K562 (cell line): ENCODE data around the gene BORA. TPM values are rescaled to one million over a fixed set of nuclear protein-coding genes. Genes with fewer than 3 reads are reported as not detected.

Source experiments
- ATAC-seq: fragments of 200-7000 bp; cut with Tn5 transposase; 3 replicates; pipeline ENCODE4 v1.9.1; 2020; ENCODE audit warnings: moderate library complexity
- BruUV-seq: library from RNA; stranded (reverse); fragments of 400-500 nt; replicated peaks from 2 replicates; lab custom pipeline; 2021; lab: Mats Ljungman, UMichigan
- CTCF ChIA-PET: fragments of 300-600 bp; formaldehyde crosslinking; extraction: SDS; loops from one replicate; lab custom pipeline; 2021; ENCODE audit warnings: low intra/inter-chr PET ratio; lab: Yijun Ruan, JAX
- POLR2A ChIA-PET: fragments of 300-600, 350-650 bp; sonication (Branson Sonifier 250); formaldehyde crosslinking; extraction: SDS; loops from one replicate; lab custom pipeline; 2021; ENCODE audit warnings: antibody characterized with exemption, inconsistent platforms; lab: Yijun Ruan, JAX
- DNase-seq, 4 experiments: peaks; one replicate each; pipeline versions ENCODE4 v3.0.0 to v3.0.0-alpha.2; 2011 to 2018; ENCODE audit warnings: low spot score in 3 of 4, mixed read lengths in 3 of 4; ENCODE audit errors: extremely low read depth in 1 of 4
- FAIRE-seq: peaks from 2 replicates; lab custom pipeline; 2011; peaks lifted over from hg19 to GRCh38; lab: Jason Lieb, UNC
- H2AFZ ChIP-seq: 2 replicates; pipeline ENCODE4 v1.6.0; 2011; ENCODE audit warnings: low read depth, low read length, control low read depth, inconsistent platforms
- H3K27ac ChIP-seq: fragments of 200-600 bp; 3 replicates; pipeline ENCODE4 v1.8.0; 2011; ENCODE audit warnings: low read depth, mild to moderate bottlenecking, control low read depth, inconsistent platforms, low read length, moderate library complexity, mixed read lengths; ENCODE audit errors: extremely low read depth
- H3K27me3 ChIP-seq, 2 experiments: fragments of 300-600 bp in 1 of 2; 2 replicates in 1 of 2; 3 replicates in 1 of 2; pipeline versions ENCODE4 v1.6.0 to v1.8.0; 2011; ENCODE audit warnings: inconsistent platforms in 2 of 2, low read length in 2 of 2, mild to moderate bottlenecking in 1 of 2, mixed read lengths in 1 of 2, moderate library complexity in 1 of 2; ENCODE audit not compliant: control insufficient read depth in 2 of 2, insufficient read depth in 2 of 2
- H3K36me3 ChIP-seq: fragments of 300-600 bp; 3 replicates; pipeline ENCODE4 v1.8.0; 2011; ENCODE audit warnings: mild to moderate bottlenecking, low read length, inconsistent platforms; ENCODE audit not compliant: control insufficient read depth, insufficient read depth
- H3K4me1 ChIP-seq, 2 experiments: fragments of 200-600 bp in 1 of 2; replicated peaks in 1 of 2; 2 replicates in 1 of 2; 3 replicates in 1 of 2; pipeline versions ENCODE4 v1.5.1 to v1.8.0; 2011; ENCODE audit warnings: inconsistent platforms in 2 of 2, low read length in 2 of 2, mild to moderate bottlenecking in 1 of 2, mixed read lengths in 1 of 2, moderate library complexity in 1 of 2; ENCODE audit not compliant: control insufficient read depth in 2 of 2, insufficient read depth in 2 of 2
- H3K4me2 ChIP-seq: 2 replicates; pipeline ENCODE4 v1.6.1; 2011; ENCODE audit warnings: low read length, control low read depth, inconsistent platforms, mixed read lengths; ENCODE audit not compliant: insufficient read depth
- H3K4me3 ChIP-seq: fragments of 200-600 bp; sonication (generic), shearing (Covaris generic); 2 replicates; pipeline ENCODE4 v1.5.1; 2016; ENCODE audit warnings: control low read depth, inconsistent platforms
- H3K79me2 ChIP-seq: fragments of 200-600 bp; 3 replicates; pipeline ENCODE4 v1.8.0; 2011; ENCODE audit warnings: low read length, inconsistent platforms; ENCODE audit not compliant: control insufficient read depth, insufficient read depth
- H3K9ac ChIP-seq, 2 experiments: 2 replicates each; pipeline versions ENCODE4 v1.6.0 to v1.6.1; 2011; ENCODE audit warnings: low read depth in 2 of 2, low read length in 2 of 2, control low read depth in 1 of 2, inconsistent platforms in 1 of 2, mild to moderate bottlenecking in 1 of 2, mixed read lengths in 1 of 2; ENCODE audit not compliant: insufficient read depth in 1 of 2
- H3K9me1 ChIP-seq: one replicate; pipeline ENCODE4 v1.6.0; 2011; ENCODE audit warnings: inconsistent platforms, mild to moderate bottlenecking, low read length, moderate library complexity; ENCODE audit not compliant: control insufficient read depth, insufficient read depth
- H3K9me3 ChIP-seq: replicated peaks from 2 replicates; pipeline ENCODE4 v1.5.1; 2011; ENCODE audit warnings: low read depth, low read length, inconsistent platforms; ENCODE audit not compliant: control insufficient read depth, insufficient read depth
- H4K20me1 ChIP-seq: replicated peaks from 2 replicates; pipeline ENCODE4 v1.6.1; 2011; ENCODE audit warnings: low read length, inconsistent platforms, mixed read lengths; ENCODE audit not compliant: control insufficient read depth, insufficient read depth
- FOS ChIP-seq: IDR thresholded peaks from 3 replicates; pipeline ENCODE4 v1.6.1; 2011; ENCODE audit not compliant: insufficient read length; ENCODE audit errors: extremely low read depth
- HMBOX1 ChIP-seq: sonication (generic); IDR thresholded peaks from 2 replicates; pipeline ENCODE4 v1.6.1; 2016
- RB1 ChIP-seq: fragments of 450-650 bp; IDR thresholded peaks from 2 replicates; pipeline ENCODE4 v1.6.1; 2017; ENCODE audit warnings: low read depth, mild to moderate bottlenecking
- WGBS: fragments of 100-300 bp; shearing (Covaris generic); methylation state at CpG from one replicate; pipeline ENCODE4 v1.1.6; 2016; ENCODE audit warnings: low coverage, mixed read lengths; ENCODE audit not compliant: insufficient coverage; ENCODE audit errors: missing lambda C conversion rate; 5-methylcytosine and 5-hydroxymethylcytosine counted together
- in situ Hi-C: fragments of 300-500 bp; cut with MboI; formaldehyde crosslinking; loops from 4 replicates; pipeline ENCODE4 v1.15.0; 2018; ENCODE audit warnings: inconsistent platforms, mixed read lengths
- intact Hi-C: fragments of 100-400 bp; cut with micrococcal nuclease; formaldehyde crosslinking; loops from 2 replicates; pipeline ENCODE4 v1.14.2; 2022
- polyA plus RNA-seq, 8 experiments: library from polyadenylated mRNA; depleted of rRNA in 4 of 8; stranded (reverse) in 5 of 8; unstranded in 3 of 8; fragments of >200 nt; fragmentation: Nextera tagmentation in 2 of 8; fragmentation: Illumina TruSeq in 1 of 8; extraction: Ambion mirVana in 2 of 8; extraction: Trizol in 1 of 8; gene quantifications; 2 replicates each; pipeline versions ENCODE4 v1.2.1 to v1.2.3, GENCODE V29; 2011 to 2014; ENCODE audit warnings: inconsistent platforms in 1 of 8, missing spikeins in 1 of 8
- total RNA-seq, 7 experiments: library from RNA; depleted of rRNA in 6 of 7; stranded (reverse); fragments of >200 nt in 6 of 7; fragmentation: Illumina TruSeq in 2 of 7; extraction: Trizol in 2 of 7; gene quantifications; 2 replicates each; pipeline versions ENCODE4 v1.2.1 to v1.2.3, GENCODE V29; 2011 to 2021; ENCODE audit warnings: low replicate concordance in 1 of 7
- TF ChIP-seq, protein P1 (sequence below): fragments of 450-650 bp; IDR thresholded peaks from 2 replicates; pipeline ENCODE4 v1.6.1; 2014; ENCODE audit warnings: low read depth, mild to moderate bottlenecking, moderate library complexity, borderline replicate concordance
- TF ChIP-seq, protein P2 (sequence below): fragments of 450-650 bp; IDR thresholded peaks from 2 replicates; pipeline ENCODE4 v1.6.1; 2016

BORA gene
- total and polyA plus RNA-seq, 9 of the 15 experiments (the other 6 are each of a cell fraction or from before 2014, with no cell fraction given): 12.4 to 21.5 (median 18.2) TPM

DNA sequence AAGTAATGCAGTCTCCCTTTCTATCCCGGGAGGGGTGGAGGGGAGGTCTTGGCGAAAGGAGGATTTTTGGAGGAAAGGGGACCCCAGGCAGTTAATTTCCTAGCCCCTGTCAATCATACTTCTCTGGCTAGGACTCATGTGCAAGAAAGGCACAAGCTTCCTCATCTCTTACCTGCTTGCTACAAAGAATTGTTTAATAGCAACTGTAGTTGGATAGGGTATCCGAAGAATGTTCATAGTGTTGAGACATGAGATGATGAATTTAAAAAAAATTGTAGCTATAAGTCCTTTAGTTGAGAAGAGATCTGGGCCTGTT lies 525 bp downstream of the BORA start:
- H4K20me1 ChIP-seq: no peaks in the 10 kb centered on the region
- peak overlapping the region; percentile 82 for H3K4me3 ChIP-seq
- no peaks in the 10 kb centered on the region for H3K9me1 ChIP-seq
- H2AFZ ChIP-seq: peak overlapping the region; percentile 84
- ATAC-seq: no peak
- peak overlapping the region; percentile 93 for H3K4me2 ChIP-seq
- H3K27me3 ChIP-seq: no peaks in the 10 kb centered on the region
- POLR2A ChIA-PET: interaction anchor here (1.3 kb wide), 1 partner anchor 16 kb away, joined by 3 read pairs; no protein-coding TSS in a partner anchor
- CTCF ChIA-PET: no interaction called here
- peak overlapping the region; percentile 92 to 93 for H3K9ac ChIP-seq
- DNase-seq: peak in 1 of 4 experiments; percentile 6
- in situ Hi-C loops: no loop called here
- intact Hi-C loops: no loop called here
- no peaks in the 10 kb centered on the region for H3K9me3 ChIP-seq
- H3K4me1 ChIP-seq: peaks cover 0 to 7% of the 10 kb centered on the region in 2 experiments; a peak in 3 of 5 replicates
- TF ChIP-seq, protein P1, sequence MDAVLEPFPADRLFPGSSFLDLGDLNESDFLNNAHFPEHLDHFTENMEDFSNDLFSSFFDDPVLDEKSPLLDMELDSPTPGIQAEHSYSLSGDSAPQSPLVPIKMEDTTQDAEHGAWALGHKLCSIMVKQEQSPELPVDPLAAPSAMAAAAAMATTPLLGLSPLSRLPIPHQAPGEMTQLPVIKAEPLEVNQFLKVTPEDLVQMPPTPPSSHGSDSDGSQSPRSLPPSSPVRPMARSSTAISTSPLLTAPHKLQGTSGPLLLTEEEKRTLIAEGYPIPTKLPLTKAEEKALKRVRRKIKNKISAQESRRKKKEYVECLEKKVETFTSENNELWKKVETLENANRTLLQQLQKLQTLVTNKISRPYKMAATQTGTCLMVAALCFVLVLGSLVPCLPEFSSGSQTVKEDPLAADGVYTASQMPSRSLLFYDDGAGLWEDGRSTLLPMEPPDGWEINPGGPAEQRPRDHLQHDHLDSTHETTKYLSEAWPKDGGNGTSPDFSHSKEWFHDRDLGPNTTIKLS: no peak
- TF ChIP-seq HMBOX1: no peak
- TF ChIP-seq, protein P2, sequence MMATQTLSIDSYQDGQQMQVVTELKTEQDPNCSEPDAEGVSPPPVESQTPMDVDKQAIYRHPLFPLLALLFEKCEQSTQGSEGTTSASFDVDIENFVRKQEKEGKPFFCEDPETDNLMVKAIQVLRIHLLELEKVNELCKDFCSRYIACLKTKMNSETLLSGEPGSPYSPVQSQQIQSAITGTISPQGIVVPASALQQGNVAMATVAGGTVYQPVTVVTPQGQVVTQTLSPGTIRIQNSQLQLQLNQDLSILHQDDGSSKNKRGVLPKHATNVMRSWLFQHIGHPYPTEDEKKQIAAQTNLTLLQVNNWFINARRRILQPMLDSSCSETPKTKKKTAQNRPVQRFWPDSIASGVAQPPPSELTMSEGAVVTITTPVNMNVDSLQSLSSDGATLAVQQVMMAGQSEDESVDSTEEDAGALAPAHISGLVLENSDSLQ: peak; percentile 87
- no peak for TF ChIP-seq FOS
- no peak for TF ChIP-seq RB1
- H3K36me3 ChIP-seq: peaks cover 44% of the 10 kb centered on the region
- WGBS: 0% methylated on average over 3 of the region's 3 CpGs
- BruUV-seq: TSS peak; percentile 48
- H3K79me2 ChIP-seq: peaks cover 82% of the 10 kb centered on the region
- H3K27ac ChIP-seq: peak overlapping the region; percentile 94
- FAIRE-seq: no peak
